ENCODE results near the gene GFRA1.
"Not testable (repeated sequence)": the region's sequence is repeated elsewhere in the genome, so short reads cannot be mapped to it uniquely, and the experiment has no call there.

Gene GFRA1

GRCh38 chr10:116063107-116063506 is 209.9 kb downstream of the GFRA1 start:
- no peak for TF ChIP-seq CTCF (IDR thresholded peaks at IDR 0.05; ENCODE audit: borderline replicate concordance, insufficient read depth, low read depth, low read length)
- H3K4me3 ChIP-seq (ENCODE audit: low read depth, low read length), result no peak overlapping the region

- no peak overlapping the region for H3K4me3 ChIP-seq (ENCODE audit: low read depth, low read length)
- no peak for TF ChIP-seq CTCF (IDR thresholded peaks at IDR 0.05; ENCODE audit: borderline replicate concordance, insufficient read depth, low read depth, low read length)
These were observed 212.1 kb downstream of the GFRA1 start for GRCh38 chr10:116060864-116061263.

GRCh38 chr10:116059320-116059719 is 213.7 kb downstream of the GFRA1 start:
- H3K4me3 ChIP-seq (ENCODE audit: low read depth, low read length), result no peak overlapping the region
- TF ChIP-seq CTCF (IDR thresholded peaks at IDR 0.05; ENCODE audit: borderline replicate concordance, insufficient read depth, low read depth, low read length), result no peak

GRCh38 chr10:116056445-116057293 is 216.3 kb downstream of the GFRA1 start:
- no peak for TF ChIP-seq CTCF (IDR thresholded peaks at IDR 0.05; ENCODE audit: borderline replicate concordance, insufficient read depth, low read depth, low read length)
- no peak overlapping the region for H3K4me3 ChIP-seq (ENCODE audit: low read depth, low read length)

- no peak for TF ChIP-seq CTCF (IDR thresholded peaks at IDR 0.05; ENCODE audit: borderline replicate concordance, insufficient read depth, low read depth, low read length)
- no peak overlapping the region for H3K4me3 ChIP-seq (ENCODE audit: low read depth, low read length)
These were observed 217.1 kb downstream of the GFRA1 start for GRCh38 chr10:116055917-116056252.

GRCh38 chr10:116055252-116055916 is 217.6 kb downstream of the GFRA1 start:
- no peak for TF ChIP-seq CTCF (IDR thresholded peaks at IDR 0.05; ENCODE audit: borderline replicate concordance, insufficient read depth, low read depth, low read length)
- H3K4me3 ChIP-seq (ENCODE audit: low read depth, low read length), result no peak overlapping the region

GRCh38 chr10:116053910-116054309 is 219.1 kb downstream of the GFRA1 start:
- H3K4me3 ChIP-seq (ENCODE audit: low read depth, low read length), result no peak overlapping the region
- TF ChIP-seq CTCF (IDR thresholded peaks at IDR 0.05; ENCODE audit: borderline replicate concordance, insufficient read depth, low read depth, low read length), result no peak

GRCh38 chr10:116053009-116053730 is 219.8 kb downstream of the GFRA1 start:
- not testable (repeated sequence) for H3K4me3 ChIP-seq (ENCODE audit: low read depth, low read length)

GRCh38 chr10:116052522-116052921 is 220.5 kb downstream of the GFRA1 start:
- H3K4me3 ChIP-seq (ENCODE audit: low read depth, low read length), result not testable (repeated sequence)

All from GM12875 (cell line).